Activated T-cell treated with anti-CD3 and anti-CD28 coated beads, Interleukin-2, amount 50 U/mL, for 72 hours (primary cell): ENCODE data around the gene CLDN2. TPM values are rescaled to one million over a fixed set of nuclear protein-coding genes. Genes with fewer than 3 reads are reported as not detected.

Source experiments
- ATAC-seq, 2 donors: fragments of 150-1000 bp; cut with Tn5 transposase; replicated peaks in 1 of 2; 2 replicates each; pipeline ENCODE4 v1.10.0; 2021; ENCODE audit warnings: moderate library complexity in 2 of 2, mild to moderate bottlenecking in 1 of 2
- DNase-seq, 2 donors: peaks; one replicate each; pipeline ENCODE4 v3.0.0; 2021 to 2022; ENCODE audit warnings: mixed read lengths in 1 of 2
- H3K27ac Mint-ChIP-seq: one replicate; pipeline ENCODE4 v1.8.0; 2022; ENCODE audit warnings: mild to moderate bottlenecking, moderate library complexity, mixed read lengths
- H3K27me3 Mint-ChIP-seq: one replicate; pipeline ENCODE4 v1.8.0; 2022; ENCODE audit warnings: low read depth, mixed read lengths
- H3K36me3 Mint-ChIP-seq, 2 donors: one replicate each; pipeline ENCODE4 v1.8.0; 2022; ENCODE audit warnings: mixed read lengths in 2 of 2, mild to moderate bottlenecking in 1 of 2; ENCODE audit not compliant: insufficient read depth in 2 of 2
- H3K4me1 Mint-ChIP-seq: one replicate; pipeline ENCODE4 v1.8.0; 2022; ENCODE audit warnings: low read depth, mixed read lengths
- H3K4me3 Mint-ChIP-seq, 2 donors: one replicate each; pipeline ENCODE4 v1.8.0; 2022; ENCODE audit warnings: mild to moderate bottlenecking in 2 of 2, mixed read lengths in 2 of 2, moderate library complexity in 2 of 2
- H3K9me3 Mint-ChIP-seq, 2 donors: one replicate each; pipeline ENCODE4 v1.8.0; 2022; ENCODE audit warnings: mixed read lengths in 2 of 2
- total RNA-seq, 2 donors: library from RNA; stranded (reverse); gene quantifications; one replicate each; pipeline ENCODE4 v1.2.3, GENCODE V29; 2022

CLDN2 gene
- total RNA-seq, 2 donors from 2014 or later: not detected

GRCh38 chrX:106932492-106932923 is 12.3 kb downstream of the CLDN2 start:
- H3K4me3 Mint-ChIP-seq: no peak overlapping the region
- no peaks in the 10 kb centered on the region for H3K27me3 Mint-ChIP-seq
- no peaks in the 10 kb centered on the region for H3K9me3 Mint-ChIP-seq
- no peak overlapping the region for H3K27ac Mint-ChIP-seq
- H3K4me1 Mint-ChIP-seq: no peaks in the 10 kb centered on the region
- DNase-seq: no peak
- H3K36me3 Mint-ChIP-seq: no peaks in the 10 kb centered on the region
- ATAC-seq: no peak

- Mint-ChIP-seq H3K27me3 (no peaks in the 10 kb centered on the region), H3K4me3 (no peak overlapping the region), H3K4me1 (no peaks in the 10 kb centered on the region), H3K9me3 (no peaks in the 10 kb centered on the region), H3K27ac (no peak overlapping the region), H3K36me3 (no peaks in the 10 kb centered on the region)
- ATAC-seq (no peak), DNase-seq (no peak)
These were observed 12.8 kb downstream of the CLDN2 start for GRCh38 chrX:106932960-106933537.

GRCh38 chrX:106933538-106933961 is 13.3 kb downstream of the CLDN2 start:
- Mint-ChIP-seq H3K9me3 (no peaks in the 10 kb centered on the region), H3K27ac (no peak overlapping the region), H3K27me3 (no peaks in the 10 kb centered on the region), H3K36me3 (no peaks in the 10 kb centered on the region), H3K4me1 (no peaks in the 10 kb centered on the region), H3K4me3 (no peak overlapping the region)
- DNase-seq: no peak
- ATAC-seq: no peak

- Mint-ChIP-seq H3K27ac (no peak overlapping the region), H3K36me3 (no peaks in the 10 kb centered on the region), H3K4me3 (no peak overlapping the region), H3K4me1 (no peaks in the 10 kb centered on the region), H3K27me3 (no peaks in the 10 kb centered on the region), H3K9me3 (no peaks in the 10 kb centered on the region)
- no peak for ATAC-seq
- no peak for DNase-seq
These were observed 15.0 kb downstream of the CLDN2 start for GRCh38 chrX:106935175-106935574.

DNA sequence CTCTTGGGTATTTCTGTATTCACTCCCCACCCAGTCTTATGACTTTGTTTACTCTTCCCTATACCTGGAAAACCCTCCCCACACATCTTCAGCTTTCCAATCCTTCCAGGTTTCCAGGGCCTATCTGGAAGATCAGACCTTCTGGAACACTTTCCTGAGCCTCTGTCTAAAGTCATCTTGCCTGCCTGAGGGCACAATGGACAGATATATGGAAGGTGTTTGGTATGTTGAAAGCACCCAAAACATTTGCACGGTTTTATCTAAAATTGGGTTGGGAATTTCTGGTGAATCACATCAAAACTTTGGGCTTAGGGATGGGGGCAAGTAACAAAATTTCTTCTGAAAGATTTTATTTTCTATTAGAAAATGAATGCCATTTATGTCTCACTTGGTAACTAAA is 16.0 kb downstream of the CLDN2 start:
- ATAC-seq: no peak
- no peaks in the 10 kb centered on the region for H3K4me1 Mint-ChIP-seq
- no peak overlapping the region for H3K27ac Mint-ChIP-seq
- no peak for DNase-seq
- H3K9me3 Mint-ChIP-seq: no peaks in the 10 kb centered on the region
- no peaks in the 10 kb centered on the region for H3K27me3 Mint-ChIP-seq
- H3K36me3 Mint-ChIP-seq: no peaks in the 10 kb centered on the region
- no peak overlapping the region for H3K4me3 Mint-ChIP-seq

- H3K9me3 Mint-ChIP-seq: no peaks in the 10 kb centered on the region
- ATAC-seq (no peak), DNase-seq (no peak)
- peaks cover 15% of the 10 kb centered on the region for H3K27me3 Mint-ChIP-seq
- H3K36me3 Mint-ChIP-seq: peaks cover 0 to 1% of the 10 kb centered on the region in 2 donors
- no peak overlapping the region for H3K27ac Mint-ChIP-seq
- H3K4me1 Mint-ChIP-seq: no peaks in the 10 kb centered on the region
- no peak overlapping the region for H3K4me3 Mint-ChIP-seq
These were observed 19.4 kb downstream of the CLDN2 start for GRCh38 chrX:106939566-106939965.

DNA sequence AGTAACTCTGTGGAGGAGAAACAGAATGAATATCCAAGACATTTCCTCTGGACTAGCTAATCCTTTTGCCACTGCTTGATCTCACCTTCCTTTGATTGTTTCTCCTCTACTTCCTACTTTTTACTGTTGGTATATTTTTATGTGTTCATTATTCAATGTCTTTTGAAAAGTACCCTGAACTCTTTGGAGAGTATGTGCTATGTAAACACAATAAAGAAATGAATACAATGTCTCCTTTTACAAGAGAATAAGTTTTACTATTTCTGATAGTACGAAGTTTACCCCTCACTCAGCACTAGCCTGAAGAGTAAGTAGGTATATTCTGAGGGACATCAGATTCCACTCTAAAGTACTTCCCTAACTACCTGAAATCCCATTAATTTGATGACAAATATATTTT is 19.9 kb downstream of the CLDN2 start:
- Mint-ChIP-seq H3K4me3 (no peak overlapping the region), H3K27me3 (peaks cover 20% of the 10 kb centered on the region), H3K27ac (no peak overlapping the region), H3K4me1 (no peaks in the 10 kb centered on the region), H3K9me3 (no peaks in the 10 kb centered on the region), H3K36me3 (peaks cover 0 to 1% of the 10 kb centered on the region in 2 donors)
- DNase-seq: no peak
- no peak for ATAC-seq

- peaks cover 0 to 1% of the 10 kb centered on the region in 2 donors for H3K36me3 Mint-ChIP-seq
- no peaks in the 10 kb centered on the region for H3K4me1 Mint-ChIP-seq
- no peak overlapping the region for H3K27ac Mint-ChIP-seq
- H3K27me3 Mint-ChIP-seq: peaks cover 26% of the 10 kb centered on the region
- DNase-seq: no peak
- H3K4me3 Mint-ChIP-seq: no peak overlapping the region
- H3K9me3 Mint-ChIP-seq: no peaks in the 10 kb centered on the region
- ATAC-seq: no peak
These were observed 26.3 kb downstream of the CLDN2 start for GRCh38 chrX:106946464-106946863.

- DNase-seq (no peak), ATAC-seq (no peak)
- Mint-ChIP-seq H3K9me3 (no peaks in the 10 kb centered on the region), H3K27me3 (peaks cover 16% of the 10 kb centered on the region), H3K36me3 (no peaks in the 10 kb centered on the region), H3K4me1 (no peaks in the 10 kb centered on the region), H3K4me3 (no peak overlapping the region), H3K27ac (no peak overlapping the region)
These were observed 28.4 kb downstream of the CLDN2 start for GRCh38 chrX:106948641-106949040.

DNA sequence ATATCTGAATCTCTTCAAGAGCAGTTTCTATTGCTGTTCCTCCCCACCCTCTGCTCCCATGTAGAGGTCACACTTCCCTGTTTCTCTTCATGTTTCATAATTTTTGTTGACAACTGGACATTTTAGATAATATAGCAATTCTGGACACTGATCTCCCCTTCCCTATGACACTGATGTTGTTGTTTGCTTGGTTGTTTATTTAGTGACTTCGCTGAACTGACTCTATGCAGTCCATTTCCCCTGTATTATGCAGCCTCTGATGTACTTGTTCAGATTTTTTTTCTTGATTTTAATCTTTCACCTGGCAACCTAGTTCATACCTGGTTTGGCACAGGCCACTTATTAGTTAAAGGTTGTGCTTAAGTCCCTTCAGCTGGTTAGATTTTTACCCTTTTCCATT is 29.2 kb downstream of the CLDN2 start:
- H3K4me1 Mint-ChIP-seq: no peaks in the 10 kb centered on the region
- no peak overlapping the region for H3K4me3 Mint-ChIP-seq
- ATAC-seq (no peak), DNase-seq (no peak)
- H3K9me3 Mint-ChIP-seq: no peaks in the 10 kb centered on the region
- H3K36me3 Mint-ChIP-seq: no peaks in the 10 kb centered on the region
- peaks cover 14% of the 10 kb centered on the region for H3K27me3 Mint-ChIP-seq
- no peak overlapping the region for H3K27ac Mint-ChIP-seq

GRCh38 chrX:106950381-106950780 is 30.2 kb downstream of the CLDN2 start:
- H3K27me3 Mint-ChIP-seq: peaks cover 9% of the 10 kb centered on the region
- ATAC-seq (no peak), DNase-seq (no peak)
- H3K9me3 Mint-ChIP-seq: no peaks in the 10 kb centered on the region
- H3K4me3 Mint-ChIP-seq: no peak overlapping the region
- no peaks in the 10 kb centered on the region for H3K4me1 Mint-ChIP-seq
- no peaks in the 10 kb centered on the region for H3K36me3 Mint-ChIP-seq
- no peak overlapping the region for H3K27ac Mint-ChIP-seq

DNA sequence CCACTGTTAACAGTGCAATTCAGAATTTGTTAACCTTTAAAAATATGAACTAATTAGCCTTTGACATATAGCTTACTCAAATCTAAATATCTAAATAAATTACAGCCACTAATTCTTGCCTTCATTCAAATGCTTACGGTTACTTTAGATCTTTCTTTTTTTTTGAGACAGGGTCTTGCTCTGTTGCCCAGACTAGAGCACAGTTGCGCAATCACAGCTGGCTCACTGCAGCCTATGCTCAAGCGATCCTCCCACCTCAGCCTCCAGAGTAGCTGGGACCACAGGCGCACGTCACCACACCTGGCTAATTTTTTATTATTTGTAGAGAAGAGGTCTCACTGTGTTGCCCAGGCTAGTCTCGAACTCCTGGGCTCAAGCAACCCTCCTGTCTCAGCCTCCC is 31.0 kb downstream of the CLDN2 start:
- Mint-ChIP-seq H3K27ac (no peak overlapping the region), H3K27me3 (peaks cover 17% of the 10 kb centered on the region), H3K4me3 (no peak overlapping the region), H3K36me3 (no peaks in the 10 kb centered on the region), H3K9me3 (no peaks in the 10 kb centered on the region), H3K4me1 (no peaks in the 10 kb centered on the region)
- DNase-seq (no peak), ATAC-seq (no peak)

GRCh38 chrX:106952089-106952488 is 31.9 kb downstream of the CLDN2 start:
- no peak for DNase-seq
- Mint-ChIP-seq H3K27me3 (peaks cover 21% of the 10 kb centered on the region), H3K4me3 (no peak overlapping the region)

DNA sequence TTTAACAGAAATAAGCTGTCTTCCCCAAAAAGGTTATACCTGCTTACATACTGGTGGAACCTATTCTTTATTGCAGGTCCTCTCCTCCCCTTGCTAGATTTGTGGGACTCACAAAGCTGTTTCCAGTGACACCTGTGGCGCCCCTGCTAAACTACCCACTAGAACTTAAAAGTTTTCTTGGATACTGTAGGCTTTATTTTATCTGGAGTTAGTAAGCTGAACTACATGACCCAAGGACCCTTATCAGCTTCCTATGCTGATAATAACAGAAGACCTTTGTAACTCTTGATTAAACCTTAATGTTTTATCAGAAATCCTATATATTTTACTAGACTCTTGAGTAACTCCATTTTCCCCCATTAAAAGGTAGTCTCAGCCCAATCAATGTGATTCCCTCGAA is 32.3 kb downstream of the CLDN2 start:
- H3K36me3 Mint-ChIP-seq: no peaks in the 10 kb centered on the region
- no peaks in the 10 kb centered on the region for H3K9me3 Mint-ChIP-seq
- peaks cover 21% of the 10 kb centered on the region for H3K27me3 Mint-ChIP-seq
- H3K4me1 Mint-ChIP-seq: no peaks in the 10 kb centered on the region
- H3K27ac Mint-ChIP-seq: no peak overlapping the region
- ATAC-seq: no peak
- no peak for DNase-seq
- no peak overlapping the region for H3K4me3 Mint-ChIP-seq

More at GRCh38 chrX:106952089-106952488, 31.9 kb downstream of the CLDN2 start:
- no peak for ATAC-seq
- Mint-ChIP-seq H3K4me1 (no peaks in the 10 kb centered on the region), H3K9me3 (no peaks in the 10 kb centered on the region), H3K36me3 (no peaks in the 10 kb centered on the region), H3K27ac (no peak overlapping the region)
